ENCODE data around the gene KMO.
A peak's percentile ranks its signal among the peaks of the same experiment; 100 is the strongest.

GRCh38 chr1:241605146-241605805 is 73.1 kb downstream of the KMO start:
- TF ChIP-seq CTCF (conservative IDR thresholded peaks at IDR 0.05) (peak; percentile 21; the same call in 1 of the 2 replicates), EZH2 (IDR thresholded peaks at IDR 0.05; ENCODE audit: low read depth) (no peak)
